Kidney tubule cell (primary cell): Measurements from ENCODE around the gene HIPK2.
A peak's percentile ranks its signal among the peaks of the same experiment; 100 is the strongest.

Experiments used
- DNase-seq: peaks from one replicate; pipeline ENCODE4 v3.0.0-alpha.2; 2018; ENCODE audit warnings: low spot score

The HIPK2 gene

DNA sequence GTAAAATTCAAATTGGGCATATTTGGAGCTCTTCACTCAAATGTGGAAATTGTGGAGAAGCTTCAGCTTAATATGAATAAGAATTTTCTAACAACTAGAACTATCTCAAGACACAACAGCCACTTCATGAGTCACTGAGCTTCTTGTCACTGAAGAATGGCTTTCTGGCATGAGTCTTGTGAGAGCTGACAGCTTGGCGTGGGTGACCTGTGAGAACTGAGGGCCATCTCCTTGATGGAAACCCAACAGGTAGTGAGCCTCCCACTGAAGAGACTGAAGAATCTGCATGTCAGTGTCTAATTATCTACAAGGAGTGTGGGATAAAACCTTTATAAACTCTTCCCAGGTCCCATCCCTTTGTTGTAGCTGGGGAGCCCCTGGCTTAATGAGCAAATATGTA is 188.3 kb downstream of the HIPK2 start:
- peak; percentile 9 for DNase-seq

GRCh38 chr7:139588632-139589031 is 189.2 kb downstream of the HIPK2 start:
- DNase-seq, result no peak

DNA sequence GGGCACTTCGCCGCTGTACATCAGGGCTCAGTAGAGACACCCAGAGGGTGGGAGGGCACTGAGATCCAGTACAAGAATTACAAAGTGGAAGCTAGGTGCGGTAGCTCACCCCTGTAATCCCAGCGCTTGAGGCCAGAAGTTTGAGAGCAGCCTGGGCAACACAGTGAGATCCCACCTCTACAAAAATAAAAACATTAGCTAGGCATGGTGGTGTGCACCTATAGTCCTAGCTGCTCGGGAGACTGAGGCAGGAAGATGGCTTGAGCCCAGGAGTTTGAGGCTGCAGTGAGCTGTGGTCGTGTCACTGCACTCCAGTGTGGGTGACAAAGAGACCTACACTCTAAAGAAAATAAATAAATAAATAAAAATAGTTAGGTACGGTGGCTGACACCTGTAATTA is 190.3 kb downstream of the HIPK2 start:
- DNase-seq, result no peak

GRCh38 chr7:139586286-139586685 is 191.5 kb downstream of the HIPK2 start:
- no peak for DNase-seq

GRCh38 chr7:139585042-139585441 is 192.8 kb downstream of the HIPK2 start:
- DNase-seq, result no peak

GRCh38 chr7:139583826-139584553 is 193.8 kb downstream of the HIPK2 start:
- no peak for DNase-seq

DNA sequence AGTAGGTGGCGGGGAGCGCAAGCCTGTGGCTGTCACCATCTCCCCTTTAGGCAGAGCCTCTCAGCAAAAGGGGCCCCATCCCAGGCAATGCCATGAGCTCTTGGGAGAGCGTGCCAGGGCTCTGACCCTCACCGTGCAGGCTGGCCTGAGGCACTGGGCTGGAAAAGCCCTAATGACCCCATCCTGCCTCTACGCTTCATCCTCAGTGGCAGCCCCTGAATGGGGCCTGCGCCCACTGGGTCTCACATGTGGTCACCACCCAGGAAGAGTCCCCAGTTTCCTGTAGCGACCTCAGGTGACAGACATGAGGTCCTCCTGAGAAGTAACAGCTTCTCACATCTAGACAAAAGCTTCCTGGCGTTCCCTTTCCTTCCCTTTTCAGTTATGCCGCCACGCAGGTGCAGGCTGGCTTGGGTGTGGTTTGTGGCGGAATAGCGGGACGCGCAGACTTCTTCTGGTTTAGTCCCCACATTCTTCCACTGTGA is 195.1 kb downstream of the HIPK2 start:
- DNase-seq, result no peak

DNA sequence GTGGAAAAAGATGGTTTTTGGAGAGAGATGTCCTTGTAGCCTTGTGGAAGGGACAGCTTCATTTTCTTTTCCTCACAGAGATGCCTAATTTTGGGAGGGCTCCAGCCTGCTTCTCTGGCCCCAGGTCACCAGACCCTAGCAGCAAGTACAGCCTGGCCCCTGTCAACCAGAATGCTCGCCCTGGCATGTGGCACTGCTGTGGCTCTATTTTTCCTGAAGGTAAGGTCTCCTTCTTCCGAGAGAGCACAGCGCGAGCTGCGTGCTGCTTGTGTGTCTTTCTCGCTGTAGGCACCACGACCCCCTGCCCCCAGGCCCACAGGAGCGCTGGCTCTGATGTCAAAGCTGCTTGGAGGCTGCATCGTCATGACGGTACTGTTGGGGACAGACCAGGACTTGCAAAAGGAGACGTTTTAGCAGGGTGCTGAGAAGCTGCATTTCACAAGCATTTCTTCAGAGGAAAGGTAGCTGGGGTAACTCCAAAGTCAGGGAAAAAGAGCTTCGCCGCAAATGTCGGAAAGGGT is 195.6 kb downstream of the HIPK2 start:
- no peak for DNase-seq

GRCh38 chr7:139580435-139580834 is 197.4 kb downstream of the HIPK2 start:
- no peak for DNase-seq

GRCh38 chr7:139576179-139576973 is 201.4 kb downstream of the HIPK2 start:
- no peak for DNase-seq

DNA sequence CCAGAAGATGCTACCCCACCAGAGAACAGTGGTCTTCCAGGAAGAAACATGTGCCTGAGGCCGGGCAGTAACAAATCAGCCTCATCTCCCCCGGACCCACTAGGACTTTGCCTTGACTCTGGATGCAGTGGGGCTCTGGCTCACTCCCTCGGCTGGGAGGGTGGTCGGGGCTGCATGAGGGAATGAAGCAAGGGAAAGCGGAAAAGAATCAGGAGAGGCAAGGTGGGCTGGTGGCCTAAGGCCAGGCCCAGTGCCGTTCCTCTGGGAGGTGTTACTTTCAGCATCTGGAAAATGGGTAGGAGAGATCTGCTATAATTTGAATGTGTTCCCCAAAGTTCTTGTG is 202.5 kb downstream of the HIPK2 start:
- DNase-seq, result no peak

DNA sequence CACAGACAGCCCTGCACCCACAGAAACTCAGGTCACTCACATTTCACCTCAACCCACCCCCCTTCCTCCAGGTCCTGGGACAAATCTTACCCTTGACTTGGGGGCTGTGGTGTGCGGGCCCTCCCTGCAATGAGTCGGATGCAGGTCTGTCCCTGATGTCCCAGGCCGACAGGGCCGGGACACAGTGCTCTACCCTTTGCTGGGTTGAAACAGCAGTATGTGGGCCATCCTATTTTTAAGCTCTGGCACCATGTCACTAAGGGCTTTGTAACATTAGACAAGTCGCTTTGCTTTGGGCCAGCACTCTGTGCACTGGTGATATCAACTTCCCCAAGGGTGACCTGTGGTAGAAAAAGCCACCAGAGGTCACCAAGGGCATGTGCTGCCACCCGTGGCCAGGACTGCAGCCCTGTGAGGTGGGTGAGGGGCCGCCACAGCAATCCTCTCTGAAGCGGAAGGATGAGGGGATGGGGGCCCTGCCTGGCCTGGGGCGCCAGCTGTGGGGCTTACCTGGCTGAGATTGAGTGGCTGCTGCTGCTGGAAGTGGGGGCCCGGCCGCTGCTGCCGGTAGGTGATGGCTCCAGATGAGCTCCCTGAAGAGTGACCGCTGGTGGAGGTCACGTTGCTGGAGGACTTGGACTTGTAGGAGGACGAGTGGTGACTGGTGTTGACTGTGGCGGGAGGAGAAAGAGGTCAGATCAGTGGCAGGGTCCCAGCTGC is 203.0 kb downstream of the HIPK2 start:
- DNase-seq, result no peak

DNA sequence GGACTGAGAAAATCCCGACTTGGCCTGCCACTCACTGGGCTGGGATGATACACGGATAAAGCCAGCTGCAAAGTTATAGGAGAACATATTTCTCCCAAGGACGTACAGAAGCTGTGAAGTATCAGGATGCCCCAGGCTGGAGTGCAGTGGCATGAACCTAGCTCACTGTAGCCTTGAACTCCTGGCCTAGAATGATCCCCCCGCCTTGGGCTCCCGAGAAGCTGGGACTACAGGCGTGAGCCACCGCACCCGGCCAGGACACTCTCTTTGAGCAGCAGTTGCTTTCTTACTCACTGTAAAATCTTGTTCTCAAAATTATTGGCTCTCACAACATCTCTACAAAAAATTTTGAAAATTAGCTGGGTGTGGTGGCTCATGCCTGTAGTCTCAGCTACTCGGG is 203.9 kb downstream of the HIPK2 start:
- no peak for DNase-seq

DNA sequence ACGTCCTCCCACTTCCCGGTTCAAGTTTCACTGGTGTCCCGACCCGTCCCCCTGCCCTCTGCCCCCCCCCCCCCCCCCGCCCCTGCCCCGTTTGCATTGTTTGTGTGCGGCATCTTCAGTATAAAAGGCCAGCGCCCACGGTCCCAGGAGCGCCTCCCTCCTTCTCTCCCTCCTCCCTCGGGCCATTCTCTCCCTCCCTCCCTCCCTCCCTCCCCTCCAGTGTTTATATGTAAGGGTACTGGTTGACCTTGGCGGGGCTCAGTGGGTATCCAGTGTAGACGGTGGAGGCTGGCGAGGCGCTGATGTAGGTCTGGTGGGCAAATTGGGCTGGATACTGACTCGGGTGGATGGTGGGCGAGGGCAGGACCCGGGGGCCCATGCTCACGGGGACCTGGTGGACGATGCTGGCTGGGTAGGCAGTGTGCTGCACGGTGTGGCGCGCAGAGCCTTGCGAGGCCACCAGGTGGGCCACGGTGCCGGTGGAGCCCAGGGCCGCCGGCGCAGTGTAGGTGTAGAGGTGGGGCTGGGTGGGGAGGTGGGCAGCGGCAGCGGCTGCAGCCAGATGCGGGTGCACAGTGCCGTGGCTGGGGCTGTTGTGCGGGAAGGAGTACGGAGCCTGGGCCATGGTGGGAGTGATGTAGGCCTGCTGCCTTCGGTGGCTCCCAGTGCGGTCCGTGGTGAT is 205.0 kb downstream of the HIPK2 start:
- no peak for DNase-seq

DNA sequence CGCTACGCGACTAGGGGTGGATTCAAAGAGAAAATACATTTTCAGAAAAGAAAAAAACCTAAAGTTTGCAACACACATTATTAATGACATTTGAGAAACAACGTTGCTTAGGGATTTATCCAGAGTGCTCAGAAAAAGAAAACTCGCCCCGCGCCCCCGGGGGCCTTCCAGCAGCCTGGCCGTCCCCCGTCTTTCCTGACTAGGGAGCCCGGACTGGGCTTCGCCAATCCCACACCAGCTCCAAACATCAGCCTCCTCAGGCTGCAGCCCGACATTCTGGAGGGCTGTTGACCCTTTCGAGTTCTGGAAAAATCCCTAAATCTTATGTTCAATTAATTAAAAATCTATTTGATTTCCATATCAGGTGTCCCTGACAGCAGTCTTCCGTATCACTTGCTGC is 205.7 kb downstream of the HIPK2 start:
- DNase-seq, result no peak

GRCh38 chr7:139571651-139572050 is 206.1 kb downstream of the HIPK2 start:
- no peak for DNase-seq

DNA sequence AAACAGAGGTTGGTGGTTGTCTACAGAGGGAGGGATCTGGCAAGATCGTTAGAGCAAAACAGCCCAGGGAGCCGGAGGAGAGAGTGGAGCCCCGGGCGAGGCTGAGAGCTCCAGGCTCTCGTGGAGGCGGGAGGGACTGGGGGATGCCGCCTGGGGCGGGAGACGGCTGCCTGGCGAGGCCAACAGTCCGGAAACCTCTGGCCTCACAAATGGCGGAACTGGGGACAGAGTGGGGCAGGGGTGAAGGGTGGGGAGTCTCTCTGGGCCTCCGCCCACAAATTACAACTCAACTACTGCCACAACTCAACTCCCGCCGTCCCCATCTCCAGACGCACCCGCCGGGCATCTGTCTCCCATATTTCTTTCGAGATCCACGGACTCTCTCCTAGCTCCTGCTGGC is 206.6 kb downstream of the HIPK2 start:
- DNase-seq, result no peak

- DNase-seq, result no peak
Observed at GRCh38 chr7:139570626-139571025, 207.2 kb downstream of the HIPK2 start.

DNA sequence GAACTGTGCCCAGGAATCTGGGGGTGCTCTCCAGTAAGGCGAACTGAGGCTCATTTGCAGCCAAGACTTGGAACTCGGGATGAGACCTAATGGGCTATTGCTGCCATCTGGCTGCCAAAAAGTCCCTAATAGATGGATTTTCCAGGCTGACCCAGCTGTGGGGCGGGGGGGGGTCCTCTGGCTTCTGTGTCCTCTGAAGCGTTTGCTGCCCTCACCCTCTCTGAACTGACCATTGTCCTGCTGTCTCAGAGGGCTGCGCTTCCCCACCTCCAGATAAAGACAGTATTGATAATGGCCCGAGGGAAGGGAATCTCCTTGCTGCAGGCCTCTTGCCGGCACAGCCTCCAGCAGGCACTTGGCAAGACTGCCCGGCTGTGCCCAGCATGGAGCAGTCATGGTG is 207.7 kb downstream of the HIPK2 start:
- no peak for DNase-seq

GRCh38 chr7:139568813-139569490 is 208.8 kb downstream of the HIPK2 start:
- no peak for DNase-seq

- DNase-seq, result no peak
Observed at GRCh38 chr7:139568346-139568675, 209.5 kb downstream of the HIPK2 start.
